ENCODE data around the gene CFAP77. TPM values are rescaled to one million over a fixed set of nuclear protein-coding genes. Genes with fewer than 3 reads are reported as not detected.

Gene CFAP77
- total and polyA plus RNA-seq, 2 of the 8 experiments (the other 6 are each of a cell fraction or from before 2014, with no cell fraction given), result 0.63 to 0.97 TPM

DNA sequence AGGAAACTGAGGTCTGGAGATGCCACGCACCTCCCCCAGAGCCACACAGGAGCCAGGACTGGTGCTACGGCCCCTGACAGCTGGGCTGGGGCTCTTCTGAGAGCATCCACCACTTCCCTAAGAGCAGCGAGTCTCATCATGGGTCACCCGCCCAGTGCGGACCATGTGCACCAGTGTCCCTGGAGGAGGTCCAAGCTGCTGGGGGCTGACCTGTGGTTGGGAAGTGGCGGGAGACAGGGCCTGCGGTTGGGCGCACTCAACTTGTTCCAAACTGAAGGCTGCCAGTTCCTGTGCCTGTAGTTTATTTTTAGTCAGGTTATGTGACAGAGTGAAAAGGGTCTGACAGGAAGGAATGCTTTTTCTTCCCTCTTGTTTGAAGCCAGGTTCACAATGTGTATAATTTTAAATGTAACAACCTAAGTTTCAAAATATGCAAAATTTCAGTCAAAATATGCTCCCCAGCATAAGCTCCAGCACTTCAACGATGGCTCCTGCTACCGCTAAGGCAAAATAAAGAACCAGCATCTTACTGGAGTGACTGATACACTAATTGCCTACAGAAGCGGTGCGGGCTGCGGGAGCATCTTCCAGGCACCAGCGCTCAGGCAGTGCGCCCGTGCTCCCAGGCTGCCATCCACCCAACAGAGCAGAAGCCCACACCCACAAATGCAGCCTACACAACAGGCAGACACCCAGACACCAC is 187.2 kb downstream of the CFAP77 start:
- no peak overlapping the region for H2AK5ac ChIP-seq (ENCODE audit: low read depth, low read length)
- no peak overlapping the region for H4K91ac ChIP-seq (replicated peaks; ENCODE audit: insufficient read length, low read length)
- no peak overlapping the region for H3K18ac ChIP-seq (ENCODE audit: extremely low read depth, low read length)
- no peak overlapping the region for H2BK20ac ChIP-seq (ENCODE audit: low read length)
- no peak overlapping the region for H3K9ac ChIP-seq (replicated peaks in 1 of 4; ENCODE audit: extremely low read depth in 1 of 4, low read depth in 3 of 4, low read length in 3 of 4)
- ChIA-PET POLR2A (ENCODE audit: partially characterized antibody) (interaction anchor here (0.6 to 1.4 kb wide), 4 partner anchors 12 to 72 kb away, joined by 3 read pairs; partner anchors contain the start of genes DDX31 and GTF3C4), CTCF (ENCODE audit: partially characterized antibody) (interaction anchor here (0.6 to 0.9 kb wide), 2 partner anchors 15 to 25 kb away, joined by 3 read pairs; no protein-coding TSS in a partner anchor)
- no peak for TF ChIP-seq CEBPB (IDR thresholded peaks at IDR 0.05; ENCODE audit: low read depth, low read length)
- no peak for TF ChIP-seq HDAC2 (IDR thresholded peaks at IDR 0.05; ENCODE audit: borderline replicate concordance in 1 of 2, low read depth in 2 of 2, low read length in 2 of 2)
- TF ChIP-seq, protein P1, sequence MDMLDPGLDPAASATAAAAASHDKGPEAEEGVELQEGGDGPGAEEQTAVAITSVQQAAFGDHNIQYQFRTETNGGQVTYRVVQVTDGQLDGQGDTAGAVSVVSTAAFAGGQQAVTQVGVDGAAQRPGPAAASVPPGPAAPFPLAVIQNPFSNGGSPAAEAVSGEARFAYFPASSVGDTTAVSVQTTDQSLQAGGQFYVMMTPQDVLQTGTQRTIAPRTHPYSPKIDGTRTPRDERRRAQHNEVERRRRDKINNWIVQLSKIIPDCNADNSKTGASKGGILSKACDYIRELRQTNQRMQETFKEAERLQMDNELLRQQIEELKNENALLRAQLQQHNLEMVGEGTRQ (IDR thresholded peaks at IDR 0.05; ENCODE audit: low read length), result no peak
- TF ChIP-seq RBBP5 (IDR thresholded peaks at IDR 0.05; ENCODE audit: borderline replicate concordance, low read depth, low read length), result no peak
- no peak for TF ChIP-seq HDAC6 (IDR thresholded peaks at IDR 0.05; ENCODE audit: low read depth, low read length)
- TF ChIP-seq POU5F1 (IDR thresholded peaks at IDR 0.05; ENCODE audit: low read depth, low read length), result no peak
- TF ChIP-seq PHF8 (conservative IDR thresholded peaks at IDR 0.05; ENCODE audit: low read depth, low read length), result no peak
- no peak for TF ChIP-seq YY1 (IDR thresholded peaks at IDR 0.05; ENCODE audit: low read depth, low read length)
- no peak for TF ChIP-seq NRF1 (IDR thresholded peaks at IDR 0.05; ENCODE audit: low read depth, low read length)
- H4K8ac ChIP-seq (ENCODE audit: extremely low read depth, insufficient read depth, low read length), result peak overlapping the region; percentile 21; the same call in 1 of the 2 replicates
- H4K5ac ChIP-seq (ENCODE audit: insufficient read length, low read depth, low read length), result no peak overlapping the region
- no peak overlapping the region for H3K14ac ChIP-seq (ENCODE audit: insufficient read length)
- FAIRE-seq (no peak), DNase-seq (ENCODE audit: low read depth in 1 of 2, low spot score in 2 of 2) (no peak)
- peaks cover 0 to 4% (median 2%) of the 10 kb centered on the region in 4 experiments; a peak in 6 of 8 replicates for H3K36me3 ChIP-seq (ENCODE audit: control insufficient read depth in 2 of 4, insufficient read depth in 4 of 4, low read length in 3 of 4)
- no peak overlapping the region for H3K23ac ChIP-seq (ENCODE audit: insufficient read length)
- H2BK120ac ChIP-seq (replicated peaks; ENCODE audit: low read depth, low read length), result no peak overlapping the region
- 92% methylated on average over 16 of the region's 16 CpGs; no CpG with 5 or more reads in 1 of the 2 experiments for WGBS, 2 experiments (ENCODE audit: extremely low coverage in 1 of 2, insufficient coverage in 1 of 2, insufficient read length in 1 of 2, insufficient replicate concordance in 2 of 2, low coverage in 1 of 2, low lambda C conversion rate in 2 of 2, missing lambda C conversion rate in 1 of 2)
- H2BK5ac ChIP-seq (ENCODE audit: low read depth, low read length), result no peak overlapping the region
- no peak overlapping the region for H3K4me2 ChIP-seq (ENCODE audit: insufficient read depth in 1 of 2, low read depth in 2 of 2, low read length in 2 of 2)
- H3K27me3 ChIP-seq (replicated peaks in 1 of 4; ENCODE audit: control insufficient read depth in 3 of 4, extremely low read depth in 1 of 4, insufficient read depth in 3 of 4, low read length in 3 of 4), result no peaks in the 10 kb centered on the region; a peak in 1 of 7 replicates
- peaks cover 0 to 11% of the 10 kb centered on the region in 2 experiments for H4K20me1 ChIP-seq (replicated peaks in 1 of 2; ENCODE audit: control insufficient read depth in 1 of 2, insufficient read depth in 2 of 2, low read length in 2 of 2)
- no peaks in the 10 kb centered on the region for H3K79me1 ChIP-seq (ENCODE audit: low read depth, low read length)
- H2BK12ac ChIP-seq (ENCODE audit: low read depth, low read length), result no peak overlapping the region
- H2AFZ ChIP-seq (ENCODE audit: low read length), result no peak overlapping the region
- H2BK15ac ChIP-seq (ENCODE audit: low read length), result no peak overlapping the region
- peaks cover 3 to 10% (median 7%) of the 10 kb centered on the region in 4 experiments for H3K4me1 ChIP-seq (replicated peaks in 1 of 4; ENCODE audit: control insufficient read depth in 3 of 4, insufficient read depth in 4 of 4, low read length in 3 of 4)
- no peak overlapping the region for H3K27ac ChIP-seq (ENCODE audit: low read depth, low read length)
- H3K4me3 ChIP-seq (ENCODE audit: extremely low read depth in 1 of 4, insufficient read depth in 2 of 4, low read depth in 3 of 4, low read length in 4 of 4), result no peak overlapping the region
- no peaks in the 10 kb centered on the region for H3K9me3 ChIP-seq (ENCODE audit: insufficient read depth in 2 of 2, low read depth in 1 of 2, low read length in 1 of 2)
- no peaks in the 10 kb centered on the region for H3K79me2 ChIP-seq (ENCODE audit: control insufficient read depth in 1 of 2, insufficient read depth in 2 of 2, low read length in 2 of 2)
- H3K4ac ChIP-seq (replicated peaks; ENCODE audit: insufficient read length, low read depth, low read length), result no peak overlapping the region
- H3K56ac ChIP-seq (replicated peaks; ENCODE audit: insufficient read length, low read depth, low read length), result no peak overlapping the region
- no peaks in the 10 kb centered on the region; the same call in 1 of the 2 replicates for H3K23me2 ChIP-seq (ENCODE audit: low read depth, low read length)

All from H1 (cell line).